K562 (cell line): ENCODE results near the gene PRKAG2.

Source experiments
- GABPA ChIP-seq: fragments of 200-800 bp; sonication (Bioruptor generic); conservative IDR thresholded peaks from 2 replicates; pipeline ENCODE4 v1.6.1; 2016; ENCODE audit warnings: low read depth, missing genetic modification characterization, missing compliant biosample characterization
- NR2C2 ChIP-seq, 2 experiments: fragments of 200-800 bp in 1 of 2; sonication (Bioruptor generic) in 1 of 2; sonication (generic) in 1 of 2; formaldehyde crosslinking in 1 of 2; IDR thresholded peaks; 2 replicates each; pipeline versions ENCODE4 v1.6.1 to v1.8.0; 2016 to 2022; ENCODE audit warnings: mild to moderate bottlenecking in 1 of 2, missing compliant biosample characterization in 1 of 2, missing genetic modification characterization in 1 of 2, missing genetic modification reagents in 1 of 2
- POLR2A ChIP-seq: fragments of 450-650 bp; conservative IDR thresholded peaks from 2 replicates; pipeline ENCODE4 v1.6.1; 2016
- TAF1 ChIP-seq: IDR thresholded peaks from 2 replicates; pipeline ENCODE4 v1.6.1; 2011; ENCODE audit warnings: mild to moderate bottlenecking, low read length, moderate library complexity; ENCODE audit not compliant: insufficient read depth, control insufficient read depth, severe bottlenecking; ENCODE audit errors: extremely low read depth
- TCF3 ChIP-seq: sonication (generic); formaldehyde crosslinking; IDR thresholded peaks from 2 replicates; pipeline ENCODE4 v1.4.0; 2020; ENCODE audit warnings: mild to moderate bottlenecking, missing genetic modification reagents
- USF2 ChIP-seq: sonication (generic); formaldehyde crosslinking; IDR thresholded peaks from 2 replicates; pipeline ENCODE4 v1.5.0; 2020; ENCODE audit warnings: missing genetic modification reagents
- ZNF133 ChIP-seq: fragments of 250-450 bp; sonication (Bioruptor Pico); IDR thresholded peaks from 2 replicates; pipeline ENCODE4 v1.4.0; 2020; ENCODE audit warnings: mild to moderate bottlenecking
- ZNF609 ChIP-seq: sonication (generic); formaldehyde crosslinking; IDR thresholded peaks from 2 replicates; pipeline ENCODE4 v1.8.1; 2023; ENCODE audit warnings: missing genetic modification reagents, mild to moderate bottlenecking, borderline replicate concordance
- TF ChIP-seq, protein P1 (sequence below): sonication (generic); formaldehyde crosslinking; IDR thresholded peaks from 2 replicates; pipeline ENCODE4 v1.8.0; 2023; ENCODE audit warnings: mild to moderate bottlenecking, missing genetic modification reagents
- TF ChIP-seq, protein P2 (sequence below): fragments of 450-650 bp; formaldehyde crosslinking; IDR thresholded peaks from 2 replicates; pipeline ENCODE4 v1.4.0; 2020; ENCODE audit warnings: mild to moderate bottlenecking, mixed read lengths

DNA sequence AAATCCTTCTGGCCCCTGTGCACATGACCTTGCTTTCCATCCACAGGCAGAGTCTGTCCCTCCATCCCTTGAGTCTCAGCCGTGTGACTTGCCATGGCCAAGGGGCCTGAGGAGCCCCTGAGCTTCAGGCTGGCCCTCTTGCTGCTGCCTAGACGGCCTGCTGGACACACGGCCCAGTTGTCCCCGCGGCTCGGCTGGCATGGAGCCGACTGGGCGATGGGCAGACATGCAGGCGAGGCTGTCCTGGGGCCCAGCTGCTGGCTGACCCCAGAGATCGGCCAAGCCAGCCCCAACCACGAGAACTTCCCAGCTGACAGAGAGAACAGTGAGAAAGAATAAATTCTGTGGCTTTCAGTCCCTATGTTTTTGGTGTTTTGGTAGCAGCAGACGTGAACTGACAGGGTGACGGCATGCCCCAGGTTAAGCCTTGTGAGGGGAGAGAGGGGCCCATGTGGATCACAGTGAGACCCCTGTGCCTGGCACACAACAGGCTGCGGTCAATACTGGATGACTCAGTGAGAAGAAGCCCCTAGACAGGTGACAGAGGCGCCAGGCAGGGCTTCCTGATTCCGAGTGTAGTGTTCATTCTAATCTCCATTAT lies 11.7 kb downstream of the PRKAG2 start:
- no peak for TF ChIP-seq TCF3 (CRISPR knock-in tag)
- TF ChIP-seq, protein P1, sequence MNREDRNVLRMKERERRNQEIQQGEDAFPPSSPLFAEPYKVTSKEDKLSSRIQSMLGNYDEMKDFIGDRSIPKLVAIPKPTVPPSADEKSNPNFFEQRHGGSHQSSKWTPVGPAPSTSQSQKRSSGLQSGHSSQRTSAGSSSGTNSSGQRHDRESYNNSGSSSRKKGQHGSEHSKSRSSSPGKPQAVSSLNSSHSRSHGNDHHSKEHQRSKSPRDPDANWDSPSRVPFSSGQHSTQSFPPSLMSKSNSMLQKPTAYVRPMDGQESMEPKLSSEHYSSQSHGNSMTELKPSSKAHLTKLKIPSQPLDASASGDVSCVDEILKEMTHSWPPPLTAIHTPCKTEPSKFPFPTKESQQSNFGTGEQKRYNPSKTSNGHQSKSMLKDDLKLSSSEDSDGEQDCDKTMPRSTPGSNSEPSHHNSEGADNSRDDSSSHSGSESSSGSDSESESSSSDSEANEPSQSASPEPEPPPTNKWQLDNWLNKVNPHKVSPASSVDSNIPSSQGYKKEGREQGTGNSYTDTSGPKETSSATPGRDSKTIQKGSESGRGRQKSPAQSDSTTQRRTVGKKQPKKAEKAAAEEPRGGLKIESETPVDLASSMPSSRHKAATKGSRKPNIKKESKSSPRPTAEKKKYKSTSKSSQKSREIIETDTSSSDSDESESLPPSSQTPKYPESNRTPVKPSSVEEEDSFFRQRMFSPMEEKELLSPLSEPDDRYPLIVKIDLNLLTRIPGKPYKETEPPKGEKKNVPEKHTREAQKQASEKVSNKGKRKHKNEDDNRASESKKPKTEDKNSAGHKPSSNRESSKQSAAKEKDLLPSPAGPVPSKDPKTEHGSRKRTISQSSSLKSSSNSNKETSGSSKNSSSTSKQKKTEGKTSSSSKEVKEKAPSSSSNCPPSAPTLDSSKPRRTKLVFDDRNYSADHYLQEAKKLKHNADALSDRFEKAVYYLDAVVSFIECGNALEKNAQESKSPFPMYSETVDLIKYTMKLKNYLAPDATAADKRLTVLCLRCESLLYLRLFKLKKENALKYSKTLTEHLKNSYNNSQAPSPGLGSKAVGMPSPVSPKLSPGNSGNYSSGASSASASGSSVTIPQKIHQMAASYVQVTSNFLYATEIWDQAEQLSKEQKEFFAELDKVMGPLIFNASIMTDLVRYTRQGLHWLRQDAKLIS (CRISPR knock-in tag) = no peak
- TF ChIP-seq GABPA (tag) = no peak
- TF ChIP-seq POLR2A = no peak
- TF ChIP-seq TAF1 = no peak
- TF ChIP-seq, protein P2, sequence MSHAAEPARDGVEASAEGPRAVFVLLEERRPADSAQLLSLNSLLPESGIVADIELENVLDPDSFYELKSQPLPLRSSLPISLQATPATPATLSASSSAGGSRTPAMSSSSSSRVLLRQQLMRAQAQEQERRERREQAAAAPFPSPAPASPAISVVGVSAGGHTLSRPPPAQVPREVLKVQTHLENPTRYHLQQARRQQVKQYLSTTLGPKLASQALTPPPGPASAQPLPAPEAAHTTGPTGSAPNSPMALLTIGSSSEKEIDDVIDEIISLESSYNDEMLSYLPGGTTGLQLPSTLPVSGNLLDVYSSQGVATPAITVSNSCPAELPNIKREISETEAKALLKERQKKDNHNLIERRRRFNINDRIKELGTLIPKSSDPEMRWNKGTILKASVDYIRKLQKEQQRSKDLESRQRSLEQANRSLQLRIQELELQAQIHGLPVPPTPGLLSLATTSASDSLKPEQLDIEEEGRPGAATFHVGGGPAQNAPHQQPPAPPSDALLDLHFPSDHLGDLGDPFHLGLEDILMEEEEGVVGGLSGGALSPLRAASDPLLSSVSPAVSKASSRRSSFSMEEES = no peak
- TF ChIP-seq ZNF133 (CRISPR knock-in tag) = no peak
- no peak for TF ChIP-seq NR2C2 (CRISPR knock-in tag; IDR thresholded peaks at IDR 0.05)
- TF ChIP-seq NR2C2 (tag; IDR thresholded peaks at IDR 0.05) = no peak
- no peak for TF ChIP-seq ZNF609 (CRISPR knock-in tag)
- TF ChIP-seq USF2 (CRISPR knock-in tag) = no peak
